Spleen (tissue), 11 donors: ENCODE data around the gene PATE1. TPM values are rescaled to one million over a fixed set of nuclear protein-coding genes. Genes with fewer than 3 reads are reported as not detected.

Experiments used
- DNase-seq: peaks from one replicate; pipeline ENCODE4 v3.0.0-alpha.2; 2020
- H3K27ac ChIP-seq, 8 donors: fragments of 200-600 bp; sonication (generic) in 7 of 8; 1 replicate in 4 of 8; 2 replicates in 4 of 8; pipeline versions ENCODE4 v1.5.0 to v1.8.0; 2016 to 2021; ENCODE audit warnings: inconsistent platforms in 4 of 8, mild to moderate bottlenecking in 4 of 8, moderate library complexity in 1 of 8
- H3K27me3 ChIP-seq, 7 donors: fragments of 200-600 bp; sonication (generic) in 6 of 7; replicated peaks in 1 of 7; 1 replicate in 4 of 7; 2 replicates in 3 of 7; pipeline versions ENCODE4 v1.5.0 to v1.8.0; 2016 to 2021; ENCODE audit warnings: inconsistent platforms in 3 of 7, mild to moderate bottlenecking in 1 of 7
- H3K36me3 ChIP-seq, 6 donors: fragments of 200-600 bp; sonication (generic) in 5 of 6; 1 replicate in 4 of 6; 2 replicates in 2 of 6; pipeline versions ENCODE4 v1.5.0 to v1.8.0; 2016 to 2021; ENCODE audit warnings: inconsistent platforms in 2 of 6
- H3K4me1 ChIP-seq, 6 donors: fragments of 200-600 bp; sonication (generic) in 5 of 6; 1 replicate in 3 of 6; 2 replicates in 3 of 6; pipeline versions ENCODE4 v1.5.0 to v1.8.0; 2016 to 2021; ENCODE audit warnings: inconsistent platforms in 3 of 6
- H3K4me3 ChIP-seq, 8 donors: fragments of 200-600 bp; sonication (generic) in 7 of 8; 1 replicate in 4 of 8; 2 replicates in 4 of 8; pipeline versions ENCODE4 v1.5.0 to v1.8.0; 2016 to 2021; ENCODE audit warnings: inconsistent platforms in 4 of 8, mild to moderate bottlenecking in 4 of 8, moderate library complexity in 2 of 8
- H3K9me3 ChIP-seq, 8 donors: fragments of 200-600 bp; sonication (generic) in 7 of 8; 1 replicate in 4 of 8; 2 replicates in 4 of 8; pipeline versions ENCODE4 v1.5.0 to v1.8.0; 2016 to 2021; ENCODE audit warnings: inconsistent platforms in 4 of 8
- POLR2A ChIP-seq, 3 donors: fragments of 450-650 bp; IDR thresholded peaks; one replicate each; pipeline ENCODE4 v1.5.1; 2017; ENCODE audit warnings: antibody characterized with exemption in 3 of 3, mild to moderate bottlenecking in 1 of 3
- POLR2AphosphoS5 ChIP-seq, 3 donors: sonication (generic); formaldehyde crosslinking; IDR thresholded peaks; one replicate each; pipeline ENCODE4 v1.5.1; 2017; ENCODE audit warnings: antibody characterized with exemption in 3 of 3
- WGBS, 5 donors: extraction: QIAGEN DNeasy Blood & Tissue Kit in 3 of 5; methylation state at CpG; one replicate each; pipeline versions ENCODE4 v1.1.5 to v1.1.7; 2013 to 2018; 5-methylcytosine and 5-hydroxymethylcytosine counted together
- intact Hi-C: fragments of 100-400 bp; cut with DNase I; formaldehyde crosslinking; loops from one replicate; pipeline ENCODE4 v1.15.0; 2023; ENCODE audit warnings: low total_unique reads
- polyA plus RNA-seq, 3 donors: library from polyadenylated mRNA; stranded (reverse); fragments of 200-250 nt; gene quantifications; one replicate each; pipeline ENCODE4 v1.2.1, GENCODE V29; 2013
- total RNA-seq, 7 donors: library from RNA; depleted of rRNA in 3 of 7; stranded (reverse); fragments of >200 nt in 3 of 7; fragmentation: NEBNext Ultra II Directional in 4 of 7; extraction: Animal tissue kit (Norgen Biotek cat#: 25700) in 4 of 7; gene quantifications; one replicate each; pipeline versions ENCODE4 v1.1.0 to v1.2.1, GENCODE V29; 2016 to 2021
- TF ChIP-seq, protein P1 (sequence below), 11 experiments: fragments of 200-600 bp in 7 of 11; fragments of 450-650 bp in 4 of 11; sonication (generic) in 4 of 11; IDR thresholded peaks in 8 of 11; conservative IDR thresholded peaks in 3 of 11; 1 replicate in 7 of 11; 2 replicates in 4 of 11; pipeline versions ENCODE4 v1.4.0 to v1.8.0; 2016 to 2021; ENCODE audit warnings: antibody characterized with exemption in 11 of 11, inconsistent platforms in 4 of 11, mild to moderate bottlenecking in 1 of 11
- donor health status: healthy with polysubstance abuse.
- donor health status: DM: no; HTN: no; CAD: no; lungs with moderate emphysema.
- donor health status: DM: no; HTN: no; CAD: no.
- donor health status: Bipolar disorder and iron deficiency.
- donor health status: healthy.
- donor health status: DM: no; HTN: no; CAD: no.
- donor health status: DM: yes; HTN: yes; CAD: no.

The PATE1 gene
- total and polyA plus RNA-seq, 10 donors = not detected

DNA sequence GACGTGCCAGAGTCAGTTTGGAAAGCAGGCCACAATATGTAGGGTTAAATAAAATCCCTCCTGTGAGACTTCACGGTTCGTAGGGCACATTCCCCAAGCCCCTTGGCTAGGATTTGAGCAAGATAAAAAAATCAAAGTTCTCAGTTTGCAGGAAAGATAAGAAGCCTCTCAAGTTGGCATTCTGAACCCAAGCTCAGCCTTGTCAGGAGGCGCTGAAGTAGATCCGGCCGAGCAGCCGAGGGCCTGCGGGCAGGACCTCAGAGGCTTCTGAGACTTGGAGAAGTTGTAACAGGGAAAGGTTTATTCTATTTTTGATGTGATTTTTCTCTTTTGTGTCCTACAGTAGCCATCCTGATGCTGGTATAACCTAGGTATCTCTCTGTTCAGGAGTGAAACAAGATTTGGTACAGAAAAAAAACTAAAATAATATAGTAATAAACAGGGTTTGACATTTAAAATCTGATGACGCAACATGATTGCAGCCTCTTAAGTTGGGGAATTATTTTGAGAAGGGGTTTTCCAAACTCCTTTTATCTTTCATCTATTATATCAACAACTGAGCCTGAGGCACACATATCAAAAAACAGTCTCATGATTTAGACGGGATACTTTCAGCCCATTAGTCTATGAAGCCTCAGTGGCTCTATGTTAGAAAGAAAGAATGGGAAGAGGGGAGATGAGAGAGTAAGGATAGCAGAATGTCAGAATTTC is 22.4 kb downstream of the PATE1 start:
- no peak for DNase-seq
- no peaks in the 10 kb centered on the region for H3K4me1 ChIP-seq
- H3K36me3 ChIP-seq = no peaks in the 10 kb centered on the region
- WGBS, 5 donors = 62 to 72% (median 63%) methylated on average over 10 of the region's 10 CpGs
- no peak overlapping the region for H3K4me3 ChIP-seq
- H3K27ac ChIP-seq = no peak overlapping the region
- no peak for TF ChIP-seq POLR2AphosphoS5 (IDR thresholded peaks at IDR 0.05)
- TF ChIP-seq, protein P1, sequence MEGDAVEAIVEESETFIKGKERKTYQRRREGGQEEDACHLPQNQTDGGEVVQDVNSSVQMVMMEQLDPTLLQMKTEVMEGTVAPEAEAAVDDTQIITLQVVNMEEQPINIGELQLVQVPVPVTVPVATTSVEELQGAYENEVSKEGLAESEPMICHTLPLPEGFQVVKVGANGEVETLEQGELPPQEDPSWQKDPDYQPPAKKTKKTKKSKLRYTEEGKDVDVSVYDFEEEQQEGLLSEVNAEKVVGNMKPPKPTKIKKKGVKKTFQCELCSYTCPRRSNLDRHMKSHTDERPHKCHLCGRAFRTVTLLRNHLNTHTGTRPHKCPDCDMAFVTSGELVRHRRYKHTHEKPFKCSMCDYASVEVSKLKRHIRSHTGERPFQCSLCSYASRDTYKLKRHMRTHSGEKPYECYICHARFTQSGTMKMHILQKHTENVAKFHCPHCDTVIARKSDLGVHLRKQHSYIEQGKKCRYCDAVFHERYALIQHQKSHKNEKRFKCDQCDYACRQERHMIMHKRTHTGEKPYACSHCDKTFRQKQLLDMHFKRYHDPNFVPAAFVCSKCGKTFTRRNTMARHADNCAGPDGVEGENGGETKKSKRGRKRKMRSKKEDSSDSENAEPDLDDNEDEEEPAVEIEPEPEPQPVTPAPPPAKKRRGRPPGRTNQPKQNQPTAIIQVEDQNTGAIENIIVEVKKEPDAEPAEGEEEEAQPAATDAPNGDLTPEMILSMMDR (IDR thresholded peaks at IDR 0.05 in 8 of 11, conservative IDR thresholded peaks at IDR 0.05 in 3 of 11) = no peak
- no peak for TF ChIP-seq POLR2A (IDR thresholded peaks at IDR 0.05)
- intact Hi-C loops = no loop called here
- H3K27me3 ChIP-seq = peaks cover 0 to 13% (median 0%) of the 10 kb centered on the region in 7 donors
- no peaks in the 10 kb centered on the region for H3K9me3 ChIP-seq

DNA sequence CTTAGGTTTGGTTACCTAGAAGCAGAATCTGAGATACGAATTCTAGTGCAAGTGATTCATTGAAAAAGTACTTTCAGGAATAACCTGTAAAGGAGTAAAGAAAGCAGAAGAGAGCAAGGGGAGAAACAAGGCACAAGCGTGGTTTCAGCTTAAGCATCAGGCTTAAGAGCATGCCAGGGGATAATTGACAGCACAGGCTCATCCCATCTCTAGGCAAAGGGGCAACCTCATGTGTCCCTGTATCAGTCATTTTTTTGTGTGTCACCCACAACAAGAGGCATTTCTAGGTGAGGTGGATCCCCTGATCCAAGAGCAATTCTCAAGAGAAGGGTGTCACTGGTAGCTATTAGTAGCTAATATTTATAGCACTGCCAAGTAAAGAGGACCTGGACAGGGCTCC is 24.5 kb downstream of the PATE1 start:
- Histone ChIP-seq H3K27ac (no peak overlapping the region), H3K36me3 (no peaks in the 10 kb centered on the region), H3K4me1 (no peaks in the 10 kb centered on the region), H3K9me3 (no peaks in the 10 kb centered on the region), H3K4me3 (no peak overlapping the region), H3K27me3 (peaks cover 0 to 5% (median 0%) of the 10 kb centered on the region in 7 donors)
- no peak for TF ChIP-seq POLR2A (IDR thresholded peaks at IDR 0.05)
- no peak for TF ChIP-seq POLR2AphosphoS5 (IDR thresholded peaks at IDR 0.05)
- TF ChIP-seq, protein P1 (IDR thresholded peaks at IDR 0.05 in 8 of 11, conservative IDR thresholded peaks at IDR 0.05 in 3 of 11) = no peak
- no peak for DNase-seq
- WGBS, 5 donors = 69 to 88% (median 77%) methylated on average over 2 of the region's 2 CpGs
- intact Hi-C loops = no loop called here

DNA sequence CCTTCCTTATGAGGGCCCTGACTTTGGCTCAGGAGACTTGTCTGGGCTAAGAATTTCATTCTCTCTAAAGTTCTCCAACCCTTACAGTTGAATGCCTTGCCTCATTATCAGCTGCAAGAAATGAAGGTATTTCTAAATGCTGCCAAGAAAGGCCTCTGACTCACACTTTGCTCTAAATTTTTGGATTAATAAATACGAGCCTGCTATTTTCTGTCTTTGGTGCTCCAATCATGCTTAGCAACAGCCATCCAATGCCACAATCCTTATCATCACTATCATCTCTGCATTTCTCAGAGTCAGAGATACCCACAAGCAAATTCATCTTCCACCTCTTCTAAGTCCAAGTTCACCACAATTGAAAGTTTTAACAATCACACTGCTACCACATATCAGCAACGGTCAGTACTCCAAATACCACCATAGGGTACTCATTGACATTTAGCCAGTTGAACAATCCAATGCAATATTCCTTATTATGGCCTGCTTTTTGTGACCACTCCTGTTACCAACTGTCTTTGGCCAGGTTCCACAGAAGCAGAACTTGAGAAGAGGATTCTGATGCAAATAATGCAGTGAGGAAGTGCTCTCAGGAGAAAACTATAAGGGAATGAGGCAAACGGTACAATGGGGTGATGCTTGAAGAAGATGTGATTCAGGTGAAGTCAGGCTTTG is 26.9 kb downstream of the PATE1 start:
- intact Hi-C loops = no loop called here
- DNase-seq = no peak
- no peak for TF ChIP-seq POLR2A (IDR thresholded peaks at IDR 0.05)
- no peak for TF ChIP-seq POLR2AphosphoS5 (IDR thresholded peaks at IDR 0.05)
- TF ChIP-seq, protein P1 (IDR thresholded peaks at IDR 0.05 in 8 of 11, conservative IDR thresholded peaks at IDR 0.05 in 3 of 11) = no peak
- WGBS, 5 donors = 57 to 83% (median 77%) methylated on average over 3 of the region's 3 CpGs
- Histone ChIP-seq H3K9me3 (no peaks in the 10 kb centered on the region), H3K4me3 (no peak overlapping the region), H3K27me3 (peaks cover 0 to 5% (median 0%) of the 10 kb centered on the region in 7 donors), H3K36me3 (no peaks in the 10 kb centered on the region), H3K27ac (no peak overlapping the region), H3K4me1 (no peaks in the 10 kb centered on the region)

DNA sequence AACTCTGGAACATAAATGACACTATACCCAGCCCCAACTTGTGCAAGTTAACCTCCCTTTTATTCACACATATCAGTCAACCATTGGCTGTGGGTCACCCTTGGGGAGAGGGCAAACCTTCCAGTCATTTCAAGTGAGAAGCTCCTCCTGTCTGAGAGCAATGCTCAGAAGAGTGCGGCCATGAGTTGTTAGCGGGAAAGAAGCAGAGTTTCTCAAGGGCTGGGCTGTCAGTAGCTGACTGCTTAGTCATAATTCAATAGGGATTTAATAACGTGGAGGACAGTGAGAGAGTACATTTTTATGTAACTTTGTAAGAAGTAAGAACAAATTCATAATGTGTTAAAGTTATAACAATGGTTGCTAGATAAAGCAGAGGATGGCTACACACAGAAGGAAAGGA is 27.4 kb downstream of the PATE1 start:
- Histone ChIP-seq H3K9me3 (no peaks in the 10 kb centered on the region), H3K4me1 (no peaks in the 10 kb centered on the region), H3K27ac (no peak overlapping the region), H3K4me3 (no peak overlapping the region), H3K36me3 (no peaks in the 10 kb centered on the region), H3K27me3 (peaks cover 0 to 5% (median 0%) of the 10 kb centered on the region in 7 donors)
- 67 to 79% (median 74%) methylated on average over 3 of the region's 3 CpGs for WGBS, 5 donors
- no peak for DNase-seq
- no peak for TF ChIP-seq POLR2A (IDR thresholded peaks at IDR 0.05)
- TF ChIP-seq, protein P1 (IDR thresholded peaks at IDR 0.05 in 8 of 11, conservative IDR thresholded peaks at IDR 0.05 in 3 of 11) = no peak
- no peak for TF ChIP-seq POLR2AphosphoS5 (IDR thresholded peaks at IDR 0.05)
- intact Hi-C loops = no loop called here
